HG02852 (cell line): ENCODE data around the gene TBXAS1.

Source experiments
- ATAC-seq: cut with Tn5 transposase; IDR thresholded peaks from one replicate; pipeline ENCODE4 v1.9.1; 2021; ENCODE audit warnings: mild to moderate bottlenecking, moderate library complexity; ENCODE audit not compliant: unreplicated experiment

The TBXAS1 gene

GRCh38 chr7:139853506-139854123 is 24.6 kb downstream of the TBXAS1 start:
- ATAC-seq: no peak

- ATAC-seq: no peak
Observed at GRCh38 chr7:139854124-139854511, 25.1 kb downstream of the TBXAS1 start.

DNA sequence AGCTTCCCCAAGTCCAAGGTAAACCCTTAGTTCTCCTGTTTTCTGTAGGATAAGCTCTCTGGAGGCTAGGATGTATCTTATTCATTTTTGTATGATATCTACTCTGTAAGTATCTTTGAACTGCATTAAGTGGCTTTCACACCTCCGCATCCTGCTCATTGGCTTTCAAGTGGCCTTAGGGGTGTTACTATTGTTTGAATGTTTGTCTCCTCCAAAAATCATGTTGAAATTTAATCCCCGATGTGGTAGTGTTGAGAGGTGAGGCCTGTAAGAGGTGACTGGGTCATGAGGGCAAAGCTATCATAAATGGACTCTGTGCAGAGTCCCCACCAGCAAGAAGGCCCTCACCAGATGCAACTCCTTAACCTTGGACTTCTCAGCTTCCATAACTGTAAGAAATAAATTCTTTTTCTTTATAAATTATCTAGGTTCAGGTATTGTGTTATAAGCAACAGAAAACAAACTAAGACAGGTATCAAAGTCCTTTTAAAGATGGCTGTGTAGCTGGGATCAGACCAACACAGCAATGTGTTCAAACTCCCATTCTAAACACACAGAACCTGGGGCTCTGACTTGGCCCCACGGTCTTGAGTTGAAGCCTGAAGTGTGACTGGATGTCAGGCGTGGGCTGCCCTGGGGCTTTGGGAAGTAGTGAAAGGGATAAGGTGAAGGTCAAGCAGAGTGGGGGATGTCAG is 25.9 kb downstream of the TBXAS1 start:
- ATAC-seq: peak; percentile 31

- peak; percentile 95 for ATAC-seq
Observed at GRCh38 chr7:139855498-139856270, 26.6 kb downstream of the TBXAS1 start.

GRCh38 chr7:139857791-139858190 is 28.7 kb downstream of the TBXAS1 start:
- ATAC-seq: no peak

GRCh38 chr7:139860090-139860775 is 31.2 kb downstream of the TBXAS1 start:
- ATAC-seq: no peak

DNA sequence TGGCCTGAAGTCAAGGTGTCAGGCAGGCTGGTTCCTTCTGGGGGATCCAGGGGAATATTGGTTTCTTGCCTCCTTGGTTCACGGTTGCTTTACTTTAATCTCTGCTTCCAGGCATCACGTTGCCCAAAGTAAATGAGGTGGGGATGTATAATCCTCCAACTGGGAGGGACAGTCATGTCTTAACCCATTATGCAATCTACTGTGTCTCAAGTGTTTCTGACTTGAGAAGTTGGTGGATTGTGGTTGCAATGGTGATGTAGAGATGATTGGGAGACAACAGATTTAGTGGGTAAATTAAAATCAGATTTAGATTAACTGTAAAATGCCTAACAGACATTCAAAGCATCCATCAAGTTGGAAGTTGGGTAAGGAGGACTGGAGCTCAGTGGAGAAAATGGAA is 32.7 kb downstream of the TBXAS1 start:
- ATAC-seq: no peak

GRCh38 chr7:139866047-139866837 is 37.2 kb downstream of the TBXAS1 start:
- ATAC-seq: no peak

DNA sequence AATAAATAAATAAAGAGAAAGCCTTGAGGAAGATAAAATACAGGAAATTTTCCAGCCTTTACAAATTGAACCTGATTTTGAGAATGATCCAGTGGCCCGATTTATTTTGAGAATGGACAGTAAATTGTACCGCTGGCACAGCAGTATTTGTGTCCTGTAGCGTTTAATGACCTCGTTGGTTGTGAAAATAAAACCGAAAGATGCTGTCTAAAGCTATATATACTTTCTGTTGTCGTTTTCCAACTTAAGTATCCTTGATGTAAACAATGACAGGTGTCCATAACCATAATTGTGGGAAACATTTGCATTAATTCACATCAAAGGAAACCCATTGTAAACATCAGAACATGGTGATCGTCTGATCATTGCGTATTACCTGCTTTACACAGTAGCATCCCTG is 38.8 kb downstream of the TBXAS1 start:
- no peak for ATAC-seq

DNA sequence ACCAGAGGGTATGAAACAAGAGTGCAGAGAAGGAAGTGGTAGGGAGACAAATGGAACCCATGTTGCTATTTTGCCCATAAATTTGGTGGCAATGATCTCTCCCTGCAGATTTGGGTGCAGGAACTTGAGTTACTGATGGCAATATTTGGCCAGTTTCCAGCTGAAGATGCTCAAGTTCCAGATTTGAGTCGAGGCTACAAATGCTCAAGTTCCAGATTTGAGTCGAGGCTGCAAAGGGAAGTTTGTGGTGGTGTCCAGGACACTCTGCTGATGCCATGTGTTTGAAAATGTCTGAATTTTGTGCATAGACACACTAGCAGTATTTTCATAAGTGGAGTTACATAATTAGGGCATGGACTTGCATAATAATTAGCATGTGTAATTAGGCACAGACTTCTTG is 40.8 kb downstream of the TBXAS1 start:
- no peak for ATAC-seq

DNA sequence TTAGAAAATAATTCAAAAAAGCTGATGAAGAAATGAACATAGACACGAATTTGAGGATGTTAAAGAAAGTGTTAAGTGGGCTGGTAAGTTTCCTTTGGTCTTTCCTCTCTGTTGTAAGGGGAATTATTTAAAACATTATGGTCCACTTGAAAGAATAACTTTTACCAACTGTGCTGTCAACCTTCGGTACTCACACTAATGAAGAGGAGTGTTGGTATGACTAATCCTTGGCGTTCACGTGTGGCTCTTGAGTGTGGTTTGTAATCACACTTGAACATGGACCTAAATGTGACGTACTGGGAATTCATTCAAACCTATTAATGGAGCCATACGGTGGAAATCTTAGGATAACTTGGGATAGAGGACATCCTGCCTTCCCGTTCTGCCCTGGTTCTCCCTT is 41.3 kb downstream of the TBXAS1 start:
- ATAC-seq: no peak

GRCh38 chr7:139871331-139871730 is 42.3 kb downstream of the TBXAS1 start:
- no peak for ATAC-seq

DNA sequence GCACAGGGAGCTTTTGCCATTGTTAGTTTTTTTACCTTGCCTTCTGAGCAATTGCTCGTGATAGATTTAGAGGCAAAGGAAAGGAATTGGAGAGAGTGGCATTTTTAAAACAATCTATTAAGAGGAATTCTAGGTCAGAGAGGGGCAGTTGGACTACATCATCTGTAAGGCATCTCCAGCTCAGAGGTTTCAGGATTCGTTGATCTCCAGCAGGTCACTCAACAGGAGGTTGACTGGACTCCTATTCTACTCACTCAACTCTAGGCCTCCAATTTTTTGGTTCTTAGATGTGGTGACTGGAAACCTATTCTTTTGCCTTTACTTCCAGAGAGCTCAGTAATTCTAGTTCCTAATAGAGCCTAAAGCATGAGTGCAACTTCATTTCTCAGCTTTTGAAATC is 42.8 kb downstream of the TBXAS1 start:
- ATAC-seq: no peak

DNA sequence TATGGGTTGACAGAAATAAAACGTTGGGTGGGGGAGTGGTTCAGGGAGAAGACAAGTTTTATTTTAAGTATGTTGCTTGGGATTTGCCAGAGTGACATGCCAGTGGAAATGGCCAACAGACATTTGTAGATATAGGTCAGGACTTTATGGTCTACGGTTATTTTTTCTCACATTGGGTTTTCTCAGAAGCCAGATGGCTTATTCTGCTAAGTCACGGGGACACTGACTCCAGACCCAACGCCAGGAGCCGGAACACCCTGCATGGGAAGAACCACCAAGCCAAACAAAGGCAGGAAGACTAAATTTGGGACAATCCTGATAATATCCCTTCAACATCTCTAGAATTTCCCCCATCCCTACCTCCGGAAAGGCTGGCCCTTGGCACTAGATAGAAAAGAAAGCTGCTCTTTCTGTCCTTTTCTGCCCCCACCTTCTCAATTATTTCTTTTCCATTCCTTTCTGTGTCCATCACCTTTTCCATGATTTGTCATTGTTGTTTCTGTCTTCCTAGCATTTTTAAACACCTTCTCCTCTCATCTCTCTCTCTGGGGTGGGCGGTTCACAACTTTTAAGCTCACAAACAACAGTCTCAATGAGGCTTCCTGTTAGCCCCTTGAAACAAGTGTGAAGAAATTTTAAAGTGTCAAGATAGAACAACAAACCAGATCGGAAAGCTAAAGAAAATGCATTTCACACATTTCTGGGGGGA is 44.7 kb downstream of the TBXAS1 start:
- ATAC-seq: no peak

- no peak for ATAC-seq
Observed at GRCh38 chr7:139874302-139874629, 45.2 kb downstream of the TBXAS1 start.

GRCh38 chr7:139875821-139876241 is 46.8 kb downstream of the TBXAS1 start:
- peak; percentile 40 for ATAC-seq

- ATAC-seq: no peak
Observed at GRCh38 chr7:139876622-139877283, 47.7 kb downstream of the TBXAS1 start.

GRCh38 chr7:139883814-139884213 is 54.8 kb downstream of the TBXAS1 start:
- ATAC-seq: no peak

GRCh38 chr7:139884441-139884840 is 55.4 kb downstream of the TBXAS1 start:
- no peak for ATAC-seq

GRCh38 chr7:139885511-139885910 is 56.4 kb downstream of the TBXAS1 start:
- no peak for ATAC-seq
